Activated CD8-positive, alpha-beta T cell treated with anti-CD3 and anti-CD28 coated beads for 36 hours (primary cell): ENCODE results near the gene TMEM63B. TPM values are rescaled to one million over a fixed set of nuclear protein-coding genes. Genes with fewer than 3 reads are reported as not detected.

Source experiments
- ATAC-seq: fragments of 200-7000 bp; cut with Tn5 transposase; one replicate; pipeline ENCODE4 v1.10.0; 2021; ENCODE audit warnings: mild to moderate bottlenecking, moderate library complexity
- CTCF ChIA-PET: fragments of 350-600 bp; sonication (Branson Sonifier 250); formaldehyde crosslinking; loops from one replicate; lab custom pipeline; 2021; ENCODE audit warnings: antibody characterized with exemption; lab: Charles Lee
- POLR2A ChIA-PET: fragments of 350-600 bp; sonication (Branson Sonifier 250); formaldehyde crosslinking; loops from one replicate; lab custom pipeline; 2021; ENCODE audit warnings: antibody characterized with exemption; lab: Charles Lee
- DNase-seq: peaks from one replicate; pipeline ENCODE4 v3.0.0-alpha.2; 2020
- H3K27ac Mint-ChIP-seq: one replicate; pipeline ENCODE4 v1.8.0; 2021; ENCODE audit warnings: mild to moderate bottlenecking, mixed read lengths
- H3K27me3 Mint-ChIP-seq: one replicate; pipeline ENCODE4 v1.8.0; 2021; ENCODE audit warnings: mixed read lengths
- H3K36me3 Mint-ChIP-seq: one replicate; pipeline ENCODE4 v1.8.0; 2021; ENCODE audit warnings: low read depth, mixed read lengths
- H3K4me1 Mint-ChIP-seq: one replicate; pipeline ENCODE4 v1.8.0; 2021; ENCODE audit warnings: low read depth, mixed read lengths
- H3K4me3 Mint-ChIP-seq: one replicate; pipeline ENCODE4 v1.8.0; 2021; ENCODE audit warnings: mild to moderate bottlenecking, moderate library complexity, mixed read lengths
- H3K9me3 Mint-ChIP-seq: one replicate; pipeline ENCODE4 v1.8.0; 2021; ENCODE audit warnings: mixed read lengths
- CTCF ChIP-seq: fragments of 200-600 bp; IDR thresholded peaks from one replicate; pipeline ENCODE4 v1.8.0; 2022; ENCODE audit warnings: antibody characterized with exemption, mild to moderate bottlenecking
- intact Hi-C: fragments of 100-400 bp; cut with micrococcal nuclease; formaldehyde crosslinking; loops from one replicate; pipeline ENCODE4 v1.10.0; 2022
- total RNA-seq, 2 experiments: library from RNA; stranded (reverse); gene quantifications; one replicate each; pipeline ENCODE4 v1.2.3, GENCODE V29; 2021

The TMEM63B gene
- total RNA-seq: 10 to 100 TPM in 1 of 2 experiments, 1 to 10 TPM in 1; 9.1 to 12.9 TPM

- DNase-seq (peak; percentile 89), ATAC-seq (peak; percentile 85)
- ChIA-PET POLR2A (interaction anchor here (1.4 kb wide), 1 partner anchor 120 kb away, joined by 5 read pairs; no protein-coding TSS in a partner anchor), CTCF (no interaction called here)
- intact Hi-C loops: no loop called here
- Mint-ChIP-seq H3K27ac (peak within 1 kb of the TSS; percentile 96), H3K27me3 (no peaks in the 10 kb centered on the region), H3K9me3 (no peaks in the 10 kb centered on the region), H3K36me3 (peaks cover 21% of the 10 kb centered on the region), H3K4me3 (peak within 1 kb of the TSS; percentile 84), H3K4me1 (peaks cover 39% of the 10 kb centered on the region)
- no peak for TF ChIP-seq CTCF
Measured at GRCh38 chr6:44127186-44128019, at the start of gene TMEM63B, which contains the start of gene MRPL14. Gene TMEM63B (plus strand): TSS chr6:44127554. CDS start chr6:44134585, 7,031 bp downstream. Gene MRPL14 (minus strand): TSS chr6:44127452. CDS start chr6:44116611, 10,841 bp downstream.

DNA sequence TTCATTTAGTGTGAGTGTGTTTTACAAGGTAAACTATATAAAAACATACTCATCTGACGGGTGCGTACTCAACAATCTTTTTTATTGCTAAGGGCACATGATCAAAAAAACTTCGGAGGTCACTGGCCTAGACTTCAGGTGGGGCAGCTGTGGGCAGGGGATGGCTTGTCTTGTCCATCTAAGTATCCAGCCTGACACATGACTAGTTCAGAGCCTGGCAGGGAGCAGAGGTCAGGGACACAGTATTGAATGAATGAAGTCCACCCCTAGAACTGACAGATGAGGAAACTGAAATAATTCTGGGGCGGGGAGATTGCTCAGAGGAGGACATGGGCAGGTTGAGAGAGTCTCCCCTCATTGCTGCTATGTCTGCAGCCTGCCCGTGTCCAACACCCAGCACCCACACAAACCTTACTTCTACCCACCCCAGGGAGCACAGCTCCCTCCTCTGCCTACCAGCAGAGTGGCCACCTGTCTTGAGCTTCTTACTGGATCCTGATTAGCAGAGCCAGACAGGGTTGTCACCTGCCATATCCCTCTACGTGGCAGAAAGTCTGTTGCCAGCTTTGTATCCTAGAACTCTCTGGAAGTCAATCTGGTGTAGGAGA is 49.0 kb upstream of the TMEM63B start:
- ATAC-seq (no peak), DNase-seq (no peak)
- Mint-ChIP-seq H3K36me3 (peaks cover 3% of the 10 kb centered on the region), H3K4me1 (peaks cover 19% of the 10 kb centered on the region), H3K9me3 (no peaks in the 10 kb centered on the region), H3K4me3 (no peak overlapping the region), H3K27me3 (peaks cover 11% of the 10 kb centered on the region), H3K27ac (no peak overlapping the region)
- TF ChIP-seq CTCF: no peak
- ChIA-PET POLR2A (interaction anchor here (0.6 to 1.3 kb wide), 5 partner anchors 21 to 354 kb away, joined by 3 read pairs; partner anchors contain the start of gene VEGFA), CTCF (interaction anchor here (0.6 to 3.1 kb wide), 65 partner anchors 10 to 571 kb away, joined by 3 to 53 read pairs (median 4); partner anchors contain the start of genes GTPBP2, MAD2L1BP and VEGFA)
- intact Hi-C loops: loop anchor here (1.0 kb wide), 1 partner anchor 411 kb away; no protein-coding TSS in a partner anchor

GRCh38 chr6:44078827-44079671 is 48.3 kb upstream of the TMEM63B start:
- DNase-seq (peak; percentile 81), ATAC-seq (peak; percentile 55)
- POLR2A ChIA-PET: interaction anchor here (0.6 to 1.3 kb wide), 5 partner anchors 21 to 355 kb away, joined by 3 read pairs; partner anchors contain the start of gene VEGFA
- H3K36me3 Mint-ChIP-seq: no peaks in the 10 kb centered on the region
- TF ChIP-seq CTCF: peak; percentile 90
- CTCF ChIA-PET: interaction anchor here (0.6 to 3.1 kb wide), 65 partner anchors 10 to 572 kb away, joined by 3 to 53 read pairs (median 4); partner anchors contain the start of genes GTPBP2, MAD2L1BP and VEGFA
- intact Hi-C loops: loop anchor here (1.0 kb wide), 1 partner anchor 412 kb away; no protein-coding TSS in a partner anchor
- peaks cover 14% of the 10 kb centered on the region for H3K4me1 Mint-ChIP-seq
- peaks cover 11% of the 10 kb centered on the region for H3K27me3 Mint-ChIP-seq
- H3K9me3 Mint-ChIP-seq: no peaks in the 10 kb centered on the region
- H3K27ac Mint-ChIP-seq: no peak overlapping the region
- no peak overlapping the region for H3K4me3 Mint-ChIP-seq

DNA sequence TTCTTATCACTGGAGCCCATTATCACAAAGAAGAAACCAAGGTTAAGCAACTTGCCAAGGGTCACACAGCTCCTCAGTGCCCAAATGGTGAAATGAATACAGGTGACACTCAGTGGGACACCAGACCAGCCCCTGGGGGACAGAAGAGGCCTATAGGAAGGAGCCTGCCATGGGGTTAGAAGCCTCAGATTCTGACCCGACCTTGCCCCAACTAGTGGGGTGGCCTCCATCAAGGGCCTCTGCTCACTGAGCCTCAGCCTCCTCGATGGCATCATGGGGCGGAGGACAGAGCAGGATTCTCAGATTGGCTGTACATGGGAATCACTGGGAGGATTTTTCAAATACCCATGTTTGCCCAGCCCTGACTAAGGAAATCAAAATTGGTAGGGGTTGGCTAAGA is 47.7 kb upstream of the TMEM63B start:
- TF ChIP-seq CTCF: no peak
- no peak overlapping the region for H3K4me3 Mint-ChIP-seq

More for the DNA sequence above, 47.7 kb upstream of the TMEM63B start:
- Mint-ChIP-seq H3K4me1 (peaks cover 8% of the 10 kb centered on the region), H3K9me3 (no peaks in the 10 kb centered on the region), H3K27ac (no peak overlapping the region), H3K36me3 (no peaks in the 10 kb centered on the region), H3K27me3 (peaks cover 11% of the 10 kb centered on the region)
- intact Hi-C loops: no loop called here
- ChIA-PET POLR2A (interaction anchor here (0.6 kb wide), 1 partner anchor 114 kb away, joined by 3 read pairs; no protein-coding TSS in a partner anchor), CTCF (interaction anchor here (0.9 to 3.1 kb wide), 44 partner anchors 10 to 591 kb away, joined by 3 to 53 read pairs (median 4); partner anchors contain the start of genes GTPBP2, MAD2L1BP and VEGFA)
- ATAC-seq (no peak), DNase-seq (no peak)
